Testis (tissue), 3 donors: ENCODE results near the gene OR2T29. TPM values are rescaled to one million over a fixed set of nuclear protein-coding genes. Genes with fewer than 3 reads are reported as not detected.
"Not testable (repeated sequence)": the region's sequence is repeated elsewhere in the genome, so short reads cannot be mapped to it uniquely, and the experiment has no call there.

Experiments used
- DNase-seq: peaks from one replicate; pipeline ENCODE4 v3.0.0-alpha.2; 2019
- H3K27ac ChIP-seq, 2 donors: fragments of 200-600 bp; sonication (generic); one replicate each; pipeline ENCODE4 v1.5.1; 2019
- H3K27me3 ChIP-seq: fragments of 200-600 bp; sonication (generic); one replicate; pipeline ENCODE4 v1.5.1; 2019
- H3K36me3 ChIP-seq: fragments of 200-600 bp; sonication (generic); one replicate; pipeline ENCODE4 v1.5.1; 2017; ENCODE audit warnings: low read depth; ENCODE audit errors: missing control alignments
- H3K4me1 ChIP-seq: fragments of 200-600 bp; sonication (generic); one replicate; pipeline ENCODE4 v1.5.1; 2019
- H3K4me3 ChIP-seq, 2 donors: fragments of 200-600 bp; sonication (generic); one replicate each; pipeline ENCODE4 v1.5.1; 2017 to 2019
- H3K9me3 ChIP-seq: fragments of 200-600 bp; sonication (generic); one replicate; pipeline ENCODE4 v1.5.1; 2017
- CTCF ChIP-seq, 3 experiments: fragments of 450-650 bp in 2 of 3; fragments of 200-600 bp in 1 of 3; sonication (generic) in 1 of 3; IDR thresholded peaks; one replicate each; pipeline ENCODE4 v1.5.1; 2016 to 2019; ENCODE audit warnings: antibody characterized with exemption in 3 of 3, mild to moderate bottlenecking in 2 of 3, moderate library complexity in 1 of 3
- POLR2A ChIP-seq: fragments of 450-650 bp; IDR thresholded peaks from one replicate; pipeline ENCODE4 v1.6.1; 2017; ENCODE audit warnings: antibody characterized with exemption, mild to moderate bottlenecking, moderate library complexity
- WGBS, 2 donors: methylation state at CpG; one replicate each; pipeline ENCODE4 v1.1.5; 2018; 5-methylcytosine and 5-hydroxymethylcytosine counted together
- intact Hi-C: fragments of 100-400 bp; cut with DNase I; formaldehyde crosslinking; loops from one replicate; pipeline ENCODE4 v1.15.1; 2023; ENCODE audit warnings: low total_unique reads
- polyA plus RNA-seq: library from polyadenylated mRNA; stranded (reverse); fragments of 350-450 nt; fragmentation: Illumina TruSeq; extraction: RNeasy Lipid Tissue Mini Kit (QIAGEN cat#74804); gene quantifications from one replicate; pipeline ENCODE4 v1.2.3, GENCODE V29; 2014; ENCODE audit warnings: low read depth, low replicate concordance; ENCODE audit not compliant: insufficient read depth
- total RNA-seq, 2 donors: library from RNA; depleted of rRNA; stranded (reverse); fragments of >200 nt; gene quantifications; one replicate each; pipeline ENCODE4 v1.2.3, GENCODE V29; 2016

Gene OR2T29
- total and polyA plus RNA-seq, 3 donors from 2014 or later: not detected

GRCh38 chr1:248585266-248585665, 22.7 kb upstream of the OR2T29 start:
- Histone ChIP-seq H3K36me3 (no peaks in the 10 kb centered on the region), H3K4me1 (no peaks in the 10 kb centered on the region), H3K4me3 (no peak overlapping the region), H3K27ac (no peak overlapping the region), H3K27me3 (no peaks in the 10 kb centered on the region), H3K9me3 (no peaks in the 10 kb centered on the region)
- intact Hi-C loops: no loop called here
- 79 to 84% methylated on average over 3 of the region's 3 CpGs for whole genome bisulfite sequencing, 2 donors
- TF ChIP-seq CTCF (IDR thresholded peaks at IDR 0.05) (no peak), POLR2A (no peak)
- no peak for DNase-seq

- intact Hi-C loops: no loop called here
- H3K36me3 ChIP-seq: no peaks in the 10 kb centered on the region
- DNase-seq: no peak
- no peaks in the 10 kb centered on the region for H3K27me3 ChIP-seq
- H3K4me3 ChIP-seq: no peak overlapping the region
- H3K27ac ChIP-seq: no peak overlapping the region
- no peak for TF ChIP-seq CTCF (IDR thresholded peaks at IDR 0.05)
- TF ChIP-seq POLR2A: no peak
- H3K4me1 ChIP-seq: no peaks in the 10 kb centered on the region
- H3K9me3 ChIP-seq: no peaks in the 10 kb centered on the region
- 83 to 85% methylated on average over 9 of the region's 9 CpGs for WGBS, 2 donors
Measured at GRCh38 chr1:248576260-248576980, 13.8 kb upstream of the OR2T29 start.

- H3K9me3 ChIP-seq, H3K27me3 ChIP-seq, H3K4me1 ChIP-seq, H3K4me3 ChIP-seq, H3K27ac ChIP-seq, intact Hi-C loops, DNase-seq, H3K36me3 ChIP-seq: not testable (repeated sequence)
- 85 to 90% methylated on average over 3 of the region's 3 CpGs for WGBS, 2 donors
Measured at GRCh38 chr1:248574657-248575056, 12.1 kb upstream of the OR2T29 start, which contains the start of gene OR2T34. Gene OR2T34 (minus strand): TSS chr1:248574757. CDS start chr1:248574757, 0 bp downstream.

GRCh38 chr1:248573856-248574255, 11.3 kb upstream of the OR2T29 start:
- intact Hi-C loops, H3K9me3 ChIP-seq, H3K4me3 ChIP-seq, H3K27ac ChIP-seq, H3K36me3 ChIP-seq, H3K4me1 ChIP-seq, DNase-seq, H3K27me3 ChIP-seq: not testable (repeated sequence)
- WGBS, 2 donors: 69 to 83% methylated on average over 2 to 5 of the region's 8 CpGs

GRCh38 chr1:248572049-248572448, 9.5 kb upstream of the OR2T29 start:
- H3K27ac ChIP-seq, DNase-seq, H3K9me3 ChIP-seq, H3K36me3 ChIP-seq, H3K4me3 ChIP-seq, H3K27me3 ChIP-seq, H3K4me1 ChIP-seq, intact Hi-C loops: not testable (repeated sequence)
- no CpG with 5 or more reads among the region's 1 CpG for WGBS, 2 donors

GRCh38 chr1:248570811-248571210, 8.2 kb upstream of the OR2T29 start:
- 76 to 88% methylated on average over 3 of the region's 3 CpGs for WGBS, 2 donors
- intact Hi-C loops, H3K4me3 ChIP-seq, H3K9me3 ChIP-seq, H3K4me1 ChIP-seq, DNase-seq, H3K27ac ChIP-seq, H3K27me3 ChIP-seq, H3K36me3 ChIP-seq: not testable (repeated sequence)

GRCh38 chr1:248569049-248569448, 6.5 kb upstream of the OR2T29 start:
- intact Hi-C loops, H3K4me1 ChIP-seq, H3K4me3 ChIP-seq, H3K27me3 ChIP-seq, H3K36me3 ChIP-seq, H3K27ac ChIP-seq, DNase-seq, H3K9me3 ChIP-seq: not testable (repeated sequence)
- WGBS, 2 donors: 30 to 40% methylated on average over 2 of the region's 2 CpGs

GRCh38 chr1:248565530-248566373, 3.2 kb upstream of the OR2T29 start:
- H3K36me3 ChIP-seq, H3K27ac ChIP-seq, H3K27me3 ChIP-seq, intact Hi-C loops, H3K9me3 ChIP-seq, H3K4me3 ChIP-seq, H3K4me1 ChIP-seq, DNase-seq: not testable (repeated sequence)
- WGBS, 2 donors: 73 to 79% methylated on average over 11 of the region's 11 CpGs

GRCh38 chr1:248551027-248551426, 11.5 kb downstream of the OR2T29 start:
- H3K9me3 ChIP-seq, H3K4me3 ChIP-seq, H3K36me3 ChIP-seq, H3K27ac ChIP-seq, H3K27me3 ChIP-seq, DNase-seq, intact Hi-C loops, H3K4me1 ChIP-seq: not testable (repeated sequence)
- no CpG with 5 or more reads among the region's 6 CpGs for WGBS, 2 donors

- H3K4me1 ChIP-seq, H3K27me3 ChIP-seq, H3K36me3 ChIP-seq, H3K27ac ChIP-seq, DNase-seq, H3K9me3 ChIP-seq, intact Hi-C loops, H3K4me3 ChIP-seq: not testable (repeated sequence)
- no CpG with 5 or more reads among the region's 2 CpGs for WGBS, 2 donors
Measured at GRCh38 chr1:248547383-248547782, 15.2 kb downstream of the OR2T29 start.
